Activated T-helper 1 cell treated with Interleukin-2 at 50 U/mL for 16 hours (primary cell): ENCODE results near the gene ELMO1.
"Not testable (repeated sequence)": the region's sequence is repeated elsewhere in the genome, so short reads cannot be mapped to it uniquely, and the experiment has no call there.

Source experiments
- DNase-seq: peaks from one replicate; pipeline ENCODE4 v3.0.0-alpha.2; 2020; ENCODE audit warnings: low read depth

The ELMO1 gene

DNA sequence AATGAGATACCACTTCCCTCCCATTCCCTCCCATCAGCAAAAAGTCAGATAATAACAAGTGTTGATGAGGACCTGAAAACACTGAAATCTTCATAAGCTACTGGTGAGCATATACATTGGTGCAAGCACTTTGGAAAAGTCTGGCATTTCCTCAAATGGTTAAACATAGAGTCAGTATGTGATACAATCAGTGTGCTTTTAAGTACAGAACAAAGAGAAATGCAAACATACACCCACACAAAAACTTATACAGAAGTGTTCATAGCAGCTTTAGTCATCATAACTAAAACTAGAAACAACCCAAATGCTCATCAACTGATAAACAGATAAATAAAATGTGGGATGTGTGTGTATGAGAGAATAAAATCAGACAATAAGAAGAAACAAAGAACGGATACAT lies 261.9 kb downstream of the ELMO1 start:
- no peak for DNase-seq

DNA sequence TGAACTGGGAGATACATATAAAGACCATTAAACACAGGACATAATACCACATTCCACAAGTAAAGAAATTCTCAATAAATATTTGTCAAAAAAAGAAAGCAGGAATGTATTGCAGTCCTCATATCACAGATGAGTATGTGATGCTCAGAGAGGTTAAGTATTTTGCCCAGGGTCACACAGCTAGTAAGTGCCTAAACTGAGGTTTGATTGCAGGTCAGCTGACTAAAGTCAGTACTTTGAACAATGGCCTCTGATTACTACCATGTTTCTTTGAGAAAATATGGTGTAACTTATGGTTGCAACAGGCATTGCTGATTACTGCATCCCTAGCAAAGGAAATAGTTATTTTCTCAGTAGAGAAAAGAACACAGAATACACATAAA lies 267.1 kb downstream of the ELMO1 start:
- no peak for DNase-seq

DNA sequence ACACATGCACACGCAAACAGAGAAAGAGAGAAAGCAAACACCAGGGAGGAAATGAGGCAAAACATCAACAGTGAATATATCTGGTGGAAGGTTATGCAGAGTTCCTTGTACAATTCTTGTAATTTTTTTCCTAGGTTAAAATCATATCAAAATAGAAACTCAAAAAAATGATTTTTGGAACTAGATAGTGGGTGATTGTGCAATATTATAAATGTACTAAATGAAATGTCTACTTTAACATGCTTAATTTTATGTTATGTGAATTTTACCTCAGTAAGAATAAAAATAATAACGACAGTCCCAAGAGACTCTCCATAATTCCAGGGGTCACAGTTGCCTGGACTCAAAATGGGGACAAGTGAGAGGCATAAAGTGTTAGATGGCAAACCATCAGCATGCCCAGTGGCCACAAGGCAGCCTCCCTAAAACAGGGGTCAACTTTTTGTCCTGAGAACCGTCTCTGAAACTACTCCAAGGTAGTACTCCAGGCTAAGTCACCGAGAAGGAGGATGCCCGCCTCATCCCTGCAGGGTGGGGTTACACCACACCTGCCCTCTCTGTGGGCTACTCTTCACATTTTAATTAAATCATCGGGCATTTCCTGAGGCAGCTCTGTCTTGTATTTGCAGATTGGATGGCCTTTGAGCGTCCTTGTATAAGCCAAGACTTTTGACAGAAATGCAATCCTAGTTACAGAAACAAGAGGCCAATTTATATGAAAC lies 267.7 kb downstream of the ELMO1 start:
- DNase-seq = no peak

DNA sequence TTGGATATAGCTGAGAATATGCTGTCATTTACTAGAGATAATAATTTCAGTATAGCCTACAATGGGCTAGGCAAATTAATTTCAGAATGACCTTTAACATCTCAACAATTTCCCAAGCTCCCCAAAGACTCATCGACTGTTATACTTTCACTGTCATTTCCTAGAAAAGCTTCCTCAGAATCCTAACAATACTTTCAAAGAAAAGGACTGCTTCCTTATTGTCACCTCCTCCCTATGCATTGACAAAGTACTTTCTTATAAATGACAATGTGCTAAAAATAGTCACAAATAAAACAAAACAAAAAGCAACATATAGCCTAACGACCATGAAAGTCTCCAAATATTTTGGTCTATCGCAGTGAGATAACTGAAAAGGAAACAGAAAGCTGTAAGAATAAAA lies 272.6 kb downstream of the ELMO1 start:
- DNase-seq = no peak

DNA sequence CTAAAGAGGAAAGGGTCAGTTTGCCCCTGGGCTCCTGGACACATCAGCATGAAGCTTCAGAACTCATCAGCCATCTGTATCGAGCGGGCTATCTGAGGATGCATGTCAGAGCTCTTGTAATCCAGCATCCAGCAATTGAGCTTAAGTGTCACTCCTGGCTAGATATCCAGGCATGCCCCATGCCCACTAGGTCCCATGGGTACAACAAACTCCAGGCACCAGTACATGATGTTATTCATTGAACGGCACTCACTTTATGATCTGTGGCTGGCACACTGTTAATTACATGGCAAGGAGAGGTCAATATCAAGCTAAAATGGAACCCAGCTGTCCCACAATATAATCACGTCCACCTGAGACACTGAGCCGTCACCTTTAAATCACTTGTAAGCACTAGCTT lies 274.2 kb downstream of the ELMO1 start:
- no peak for DNase-seq

DNA sequence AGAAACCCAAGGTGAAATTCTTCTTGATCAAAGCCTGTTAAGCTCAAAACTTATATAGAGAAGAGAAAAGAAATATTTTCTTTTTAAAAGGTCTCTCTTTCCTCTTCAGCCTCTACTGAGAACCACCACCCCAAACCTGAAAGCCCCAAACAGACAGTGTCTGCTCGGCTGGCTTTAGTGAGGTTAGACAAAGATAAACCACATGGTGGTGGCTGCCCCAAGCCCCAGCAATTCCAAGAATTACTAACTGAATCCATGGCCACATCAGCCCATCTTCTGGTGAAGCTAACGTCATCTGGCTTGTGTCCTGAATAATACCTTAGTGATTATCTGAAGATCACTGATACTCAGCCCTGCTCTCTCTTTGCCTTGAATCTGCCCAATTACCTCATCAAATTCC lies 275.0 kb downstream of the ELMO1 start:
- DNase-seq = no peak

DNA sequence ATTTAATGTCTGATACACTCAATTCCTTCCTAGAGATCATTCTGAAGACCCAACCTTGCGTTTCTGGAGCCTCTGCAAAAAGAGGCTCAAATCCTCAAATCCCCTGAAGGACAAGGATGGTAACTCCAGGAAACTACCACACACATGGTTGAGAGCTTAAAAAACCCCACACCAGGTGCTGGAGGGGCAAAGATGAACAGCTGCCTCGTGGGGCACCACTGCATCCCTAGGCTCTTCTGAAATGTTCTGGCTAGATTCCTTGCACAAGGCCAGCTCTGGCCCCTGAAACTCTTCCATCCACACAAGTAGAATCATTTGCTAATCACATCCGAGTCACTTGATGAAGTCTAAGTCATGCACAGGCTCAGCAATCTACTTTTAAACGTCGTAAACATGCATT lies 286.6 kb downstream of the ELMO1 start:
- no peak for DNase-seq

DNA sequence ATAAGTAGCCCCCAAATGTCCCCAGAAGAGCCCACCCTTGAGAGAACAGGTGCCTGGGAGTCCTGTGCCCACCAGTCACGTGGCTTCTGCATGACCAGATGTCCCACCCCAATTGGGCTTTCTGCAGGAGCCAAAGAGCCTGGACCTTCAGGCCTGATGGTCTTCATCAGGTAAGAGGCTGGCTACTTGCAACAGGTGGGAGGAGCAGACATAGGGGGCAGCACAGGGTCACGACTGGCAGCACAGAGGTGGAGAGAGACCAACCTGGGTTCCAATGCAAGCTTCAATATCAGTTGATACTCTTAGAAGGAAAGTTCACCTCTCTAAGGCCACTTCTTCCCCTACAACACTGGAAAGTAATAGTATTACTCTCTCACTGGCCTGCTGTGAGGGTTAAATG lies 288.0 kb downstream of the ELMO1 start:
- DNase-seq = no peak

DNA sequence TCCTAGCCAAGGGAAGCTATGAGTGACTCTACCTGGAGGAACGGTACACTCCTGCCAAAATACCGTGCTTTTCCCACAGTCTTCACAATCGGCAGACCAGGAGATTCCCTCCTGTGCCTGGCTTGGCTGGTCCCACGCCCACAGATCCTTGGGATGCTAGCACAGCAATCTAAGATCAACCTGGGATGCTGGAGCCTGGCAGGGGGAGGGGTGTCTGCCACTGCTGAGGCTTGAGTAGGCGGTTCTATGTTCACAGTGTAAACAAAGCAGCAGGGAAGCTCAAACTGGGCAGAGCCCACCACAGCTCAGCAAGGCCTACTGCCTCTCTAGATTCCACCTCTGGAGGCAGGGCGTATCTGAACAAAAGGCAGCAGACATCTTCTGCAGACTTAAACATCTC lies 295.3 kb downstream of the ELMO1 start:
- no peak for DNase-seq

DNA sequence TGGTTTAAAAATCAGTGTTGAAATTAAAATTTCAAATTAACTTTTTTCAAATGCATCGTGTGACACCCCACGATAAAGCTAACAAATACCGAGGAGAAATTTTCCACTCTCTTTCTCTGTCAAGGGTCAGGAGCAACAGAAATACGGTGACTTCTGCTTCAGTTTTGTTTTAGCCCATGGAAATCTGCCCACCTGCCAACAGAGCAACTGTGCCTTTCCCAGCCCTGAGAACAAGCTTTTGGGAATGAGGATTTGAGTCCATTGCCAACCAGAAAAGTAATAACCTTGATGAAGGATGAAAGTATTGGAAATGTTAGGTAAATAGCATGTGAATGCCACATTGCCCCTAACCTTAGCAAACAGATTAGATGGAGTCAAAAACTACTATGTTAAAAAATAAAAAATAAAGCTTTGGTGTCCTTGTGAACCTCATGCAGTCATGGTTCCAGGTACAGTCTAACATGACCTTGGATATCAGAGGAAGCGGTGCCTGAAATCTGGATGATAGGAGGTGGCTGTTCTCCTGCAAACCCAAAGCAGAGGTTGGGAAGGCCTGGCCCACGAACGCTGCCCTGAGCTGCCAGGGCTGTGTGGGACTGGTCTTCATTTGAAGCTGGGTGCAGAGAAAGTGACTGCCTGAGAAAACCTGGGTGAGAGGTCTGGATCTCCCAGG lies 296.8 kb downstream of the ELMO1 start:
- DNase-seq = no peak

DNA sequence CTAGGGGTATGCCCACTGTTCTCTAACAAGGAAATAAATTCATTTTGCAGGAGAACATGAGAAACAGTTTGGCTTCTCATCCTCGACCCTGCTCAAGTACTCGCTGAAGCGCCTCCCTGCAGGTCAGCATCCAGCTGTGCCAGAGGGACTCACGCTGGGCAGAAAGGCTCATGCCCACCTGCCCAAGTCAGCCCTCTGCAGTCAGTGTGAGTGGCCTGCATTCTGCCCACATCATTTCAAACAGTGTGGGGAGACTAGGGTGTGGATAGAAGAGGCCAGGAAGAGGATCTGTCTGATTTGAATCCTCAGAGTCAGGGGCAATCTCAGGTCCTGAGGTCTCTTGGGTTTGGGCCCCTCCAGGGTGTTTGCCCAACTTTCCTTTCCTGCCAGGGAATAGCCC lies 297.8 kb downstream of the ELMO1 start:
- no peak for DNase-seq

DNA sequence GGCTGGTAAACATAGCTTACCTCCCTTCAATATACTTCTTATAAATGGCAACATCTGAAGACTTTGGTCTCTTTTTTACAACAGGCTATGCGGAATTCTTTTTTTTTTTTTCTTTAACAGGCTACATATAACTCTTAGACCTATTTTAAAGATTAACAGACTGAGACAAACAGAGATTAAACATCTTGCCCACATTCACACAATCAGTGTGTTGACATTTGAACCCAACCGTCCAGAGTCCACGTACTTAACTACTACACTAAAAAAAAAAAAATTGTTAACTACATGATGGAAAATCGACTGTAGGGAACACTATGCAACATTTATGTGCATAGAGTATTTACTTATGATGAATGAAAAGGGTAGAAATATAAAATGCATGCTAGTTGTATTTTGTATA lies 298.5 kb downstream of the ELMO1 start:
- no peak for DNase-seq

DNA sequence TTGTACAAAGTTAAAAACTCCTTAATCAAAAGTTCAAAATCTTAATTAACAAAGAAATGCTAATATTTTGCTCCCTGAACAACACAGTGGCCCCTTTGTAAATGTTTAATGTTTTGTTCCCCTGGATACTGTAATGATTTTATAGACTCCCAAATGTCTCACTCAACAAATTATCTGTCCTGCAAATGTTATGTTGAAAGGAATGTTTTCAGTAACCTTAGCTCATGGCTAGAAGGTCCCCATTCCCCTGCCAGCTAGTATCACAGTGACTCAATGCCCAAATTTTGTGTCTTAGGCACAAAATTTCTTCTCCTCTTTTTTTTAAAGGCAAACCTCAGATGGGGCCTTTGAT lies 298.9 kb downstream of the ELMO1 start:
- DNase-seq = no peak

DNA sequence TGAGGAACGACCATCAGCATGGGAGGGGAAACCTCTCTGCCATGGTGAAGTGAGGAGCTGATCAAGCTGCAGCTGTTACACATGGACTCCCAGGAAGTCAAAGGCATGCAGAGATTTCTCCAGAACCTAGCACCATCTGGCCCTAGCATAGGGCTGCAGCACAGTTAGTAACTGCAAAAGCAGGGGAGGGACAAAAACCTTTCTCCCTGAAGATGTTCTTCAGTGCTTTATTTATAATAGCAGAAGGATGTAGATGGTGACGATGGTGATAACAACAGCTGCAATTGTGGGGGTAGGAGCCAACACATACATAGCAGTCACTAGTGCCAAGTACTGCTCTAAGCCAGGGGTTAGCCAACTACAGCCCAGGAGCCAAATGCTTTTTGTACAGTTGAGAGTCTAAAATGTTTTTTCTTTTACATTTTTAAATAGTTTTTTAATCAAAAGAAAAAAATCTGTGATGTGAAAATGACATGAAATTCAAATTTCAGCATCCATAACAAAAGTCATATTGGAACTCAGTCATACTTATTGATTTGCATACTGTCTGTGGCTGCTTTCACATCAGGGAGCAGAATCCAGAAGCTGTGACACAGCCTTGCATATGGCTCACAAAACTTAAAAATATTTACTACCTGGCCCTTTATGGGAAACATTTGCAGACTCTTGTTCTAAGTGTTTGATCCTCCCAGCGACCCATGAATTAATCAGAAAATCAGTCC lies 299.5 kb downstream of the ELMO1 start:
- DNase-seq = no peak

DNA sequence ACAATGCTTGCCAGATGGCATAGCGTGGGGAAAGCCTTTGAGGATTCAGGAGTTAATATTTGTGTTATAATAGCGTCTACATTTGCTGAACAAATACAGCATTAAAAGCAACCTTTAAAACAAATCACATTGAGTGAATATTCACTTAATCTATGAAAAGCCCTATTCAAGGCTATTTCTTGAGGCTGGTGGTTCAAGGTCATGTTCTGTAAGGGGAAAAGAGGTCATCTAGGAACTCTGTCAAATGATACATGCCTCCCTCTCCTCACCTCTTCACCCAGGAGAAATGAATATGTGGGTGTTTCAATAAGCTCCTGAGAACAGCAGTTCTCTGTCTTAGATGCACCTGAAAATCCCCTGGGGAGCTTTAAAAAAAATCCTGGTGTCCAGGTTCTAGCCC lies 303.0 kb downstream of the ELMO1 start:
- DNase-seq = no peak

DNA sequence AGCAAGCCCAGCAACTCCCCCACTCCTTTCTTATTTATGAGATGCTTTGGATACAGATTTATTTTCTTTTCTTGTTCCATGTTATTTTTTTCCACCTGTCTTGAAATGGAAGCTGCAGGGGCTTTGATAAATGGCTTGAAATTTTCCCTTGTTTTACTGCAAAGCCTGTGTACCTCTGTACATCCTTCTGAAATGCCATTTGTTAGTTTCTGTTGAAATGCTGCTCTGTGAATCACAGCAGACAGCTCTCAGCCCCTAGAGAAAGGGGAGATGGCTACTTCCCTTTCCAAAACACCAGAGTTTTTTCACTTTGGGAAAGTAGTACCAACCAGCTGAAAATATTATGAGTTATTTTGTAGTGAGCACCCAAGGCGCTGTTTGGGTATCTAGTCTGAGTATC lies 304.2 kb downstream of the ELMO1 start:
- no peak for DNase-seq

DNA sequence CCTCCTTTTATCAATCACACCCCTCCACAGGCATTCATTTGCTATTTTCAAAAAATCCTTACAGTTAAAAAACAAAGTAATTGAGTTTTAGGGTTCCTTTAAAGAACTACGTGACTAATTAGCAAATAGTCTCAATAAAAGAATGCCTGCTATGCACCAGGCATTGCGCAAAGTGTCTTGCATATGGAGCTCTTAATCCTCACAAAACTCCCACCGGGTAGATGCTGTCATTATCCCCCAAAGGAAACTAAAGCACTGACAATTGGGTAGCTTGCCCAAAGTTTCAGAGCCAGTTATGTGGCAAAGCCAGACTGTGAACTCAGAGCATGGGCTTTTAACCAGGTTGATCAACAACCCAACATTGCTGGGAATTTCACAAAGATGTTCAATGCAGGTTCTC lies 305.7 kb downstream of the ELMO1 start:
- DNase-seq = no peak

DNA sequence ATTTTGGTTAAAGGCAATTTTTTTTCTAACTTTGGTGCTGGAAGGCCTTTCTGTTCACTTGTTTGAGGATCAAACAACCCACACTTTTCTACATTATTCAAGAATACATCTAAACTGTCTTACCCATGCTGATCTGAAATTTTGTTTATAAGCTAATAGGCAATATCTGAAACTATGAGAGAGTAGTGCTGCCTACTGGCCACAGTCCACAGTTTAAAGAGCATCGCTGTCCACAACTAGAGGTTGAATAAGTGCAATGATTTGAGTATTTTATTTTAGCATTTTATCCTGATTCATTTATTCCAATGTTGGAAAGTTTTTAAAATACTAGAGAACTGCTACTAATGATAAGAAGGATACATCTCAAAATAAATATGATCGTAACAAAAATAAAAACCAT lies 306.9 kb downstream of the ELMO1 start:
- no peak for DNase-seq

DNA sequence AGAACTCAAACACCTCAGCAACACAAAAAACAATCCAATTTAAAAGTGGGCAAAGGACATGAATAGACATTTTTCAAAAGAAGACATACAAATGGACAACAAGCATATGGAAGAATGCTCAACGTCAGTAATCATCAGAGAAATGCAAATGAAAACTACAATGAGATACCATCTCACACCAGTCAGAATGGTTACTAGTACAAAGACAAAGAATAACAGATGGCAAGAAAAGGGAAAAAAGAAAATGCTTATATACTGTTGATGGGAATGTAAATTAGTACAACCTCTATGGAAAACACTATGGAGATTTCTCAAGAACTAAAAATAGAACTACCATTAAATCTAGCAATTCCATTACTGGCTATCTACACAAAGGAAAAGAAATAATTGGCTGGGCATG lies 314.8 kb downstream of the ELMO1 start:
- not testable (repeated sequence) for DNase-seq

DNA sequence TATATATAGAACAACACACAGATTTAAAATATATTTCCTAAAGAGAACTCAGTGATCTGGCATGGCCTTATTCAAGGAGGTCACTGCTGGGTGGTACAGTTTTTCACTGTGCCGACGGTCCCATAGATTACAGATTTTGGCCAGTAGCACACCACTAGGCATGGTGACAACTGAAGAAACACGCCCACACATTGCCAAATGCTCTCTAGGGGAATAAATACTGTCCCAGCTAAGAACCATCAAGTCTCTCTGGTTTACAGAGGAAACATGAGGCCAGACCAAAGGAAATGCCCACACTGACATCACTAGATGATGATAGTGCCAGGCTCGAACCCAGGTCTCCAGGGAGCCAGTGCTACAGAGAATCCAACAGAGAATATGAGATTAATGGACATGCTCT lies 316.8 kb downstream of the ELMO1 start:
- no peak for DNase-seq

DNA sequence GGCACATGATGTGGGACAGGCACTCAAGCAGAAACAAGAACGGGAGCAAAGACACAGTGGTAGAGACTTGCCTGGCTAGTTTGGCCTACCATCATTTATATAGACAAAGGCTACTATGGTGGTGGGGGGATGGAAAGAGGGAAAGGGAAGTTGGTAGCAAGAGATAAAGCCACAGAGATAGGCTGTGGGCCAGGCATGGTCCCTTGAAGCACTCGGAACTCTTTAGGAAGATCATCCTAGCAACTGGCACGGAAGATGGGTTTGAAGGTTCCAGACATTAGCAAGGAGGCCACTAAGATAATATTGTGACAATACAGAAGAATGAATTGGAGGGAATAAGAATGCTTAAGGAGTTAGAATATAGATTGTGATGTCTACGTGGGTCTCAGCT lies 319.6 kb downstream of the ELMO1 start:
- DNase-seq = no peak

DNA sequence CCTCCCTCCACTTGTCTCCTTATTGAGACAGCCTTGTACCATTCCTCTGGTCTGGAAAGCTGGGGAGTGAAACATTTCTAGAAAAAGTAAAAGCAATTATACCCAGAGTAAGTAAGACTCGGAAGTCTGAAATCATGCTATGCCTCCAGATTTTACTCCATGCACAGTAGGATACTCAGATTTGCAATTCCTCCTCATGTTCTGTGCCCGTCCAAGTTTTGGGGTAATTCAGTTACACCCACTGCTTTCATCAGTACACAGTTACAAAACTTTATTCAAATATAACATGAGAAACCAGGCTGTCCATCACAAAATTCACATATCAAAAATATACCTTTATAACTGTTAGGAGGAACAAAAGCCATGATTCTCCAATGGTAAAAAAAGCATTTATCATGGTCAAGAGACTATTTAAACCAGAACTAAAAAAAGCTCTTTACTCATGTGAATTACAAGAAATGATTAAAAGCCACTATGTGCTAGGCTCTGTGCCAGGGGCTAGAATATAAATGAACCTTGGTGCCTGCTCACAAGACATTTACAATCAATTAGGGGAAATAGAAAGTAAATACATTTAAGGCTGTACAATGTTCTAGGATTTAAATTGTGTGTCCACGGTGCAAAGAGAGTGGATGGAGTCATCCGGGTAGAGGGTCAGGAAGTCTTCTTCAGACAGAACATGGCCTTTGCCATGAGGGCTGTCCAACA lies 320.2 kb downstream of the ELMO1 start:
- no peak for DNase-seq

DNA sequence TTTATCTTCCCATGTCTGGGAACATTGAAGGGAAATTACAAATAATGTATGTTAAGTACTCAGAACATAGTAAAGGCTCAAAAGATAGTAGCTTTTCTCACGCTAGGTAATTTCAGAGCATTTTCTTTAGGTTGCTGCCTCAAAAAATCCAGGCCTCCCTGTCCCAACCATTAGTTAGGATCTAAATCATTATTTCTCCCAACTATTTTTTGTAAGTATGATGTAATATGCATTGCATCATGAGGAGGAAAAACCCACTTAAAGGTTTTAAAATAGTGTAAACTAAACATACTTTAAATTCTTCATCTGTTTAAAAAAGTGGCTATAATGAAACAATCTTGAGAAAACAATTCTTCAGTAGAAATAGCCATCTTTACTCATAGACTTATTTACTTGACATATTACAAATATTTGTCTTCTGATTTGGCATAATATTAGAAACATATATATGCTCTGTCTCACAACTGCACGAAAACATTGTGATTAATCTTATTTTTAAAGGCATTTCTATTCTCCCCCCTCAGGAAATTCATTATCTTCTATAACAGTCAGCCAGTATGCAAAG lies 329.3 kb downstream of the ELMO1 start:
- no peak for DNase-seq
